IPS DF 4.7 (cell line): Measurements from ENCODE around the gene GLS2.
"Not testable (repeated sequence)": the region's sequence is repeated elsewhere in the genome, so short reads cannot be mapped to it uniquely, and the experiment has no call there.

ENCODE experiments used
- DNase-seq: peaks from one replicate; pipeline ENCODE4 v3.0.0-alpha.2; 2013; ENCODE audit warnings: low spot score; ENCODE audit errors: extremely low read depth

GLS2 gene

GRCh38 chr12:56493409-56494105 lies 5.6 kb upstream of the GLS2 start:
- not testable (repeated sequence) for DNase-seq

DNA sequence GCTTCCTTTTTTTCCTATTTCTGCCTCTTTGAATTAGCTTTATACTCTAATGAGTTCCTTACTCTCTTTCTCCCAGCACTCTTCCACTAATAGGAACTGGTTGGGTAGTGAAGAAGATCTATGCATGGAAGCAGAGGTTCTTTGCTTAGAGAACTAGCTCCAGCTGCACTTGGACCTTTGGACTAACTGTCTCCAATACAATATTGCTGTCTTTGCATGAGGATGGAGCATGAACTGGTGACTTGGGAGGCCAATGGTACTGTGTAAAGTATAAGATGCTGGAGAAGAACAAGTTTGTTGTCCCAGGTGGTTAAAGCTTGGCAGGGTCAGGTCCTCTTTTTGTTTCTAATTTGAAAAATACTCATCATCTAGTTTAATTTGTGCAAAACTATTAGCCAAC lies 2.4 kb upstream of the GLS2 start:
- DNase-seq, result no peak

DNA sequence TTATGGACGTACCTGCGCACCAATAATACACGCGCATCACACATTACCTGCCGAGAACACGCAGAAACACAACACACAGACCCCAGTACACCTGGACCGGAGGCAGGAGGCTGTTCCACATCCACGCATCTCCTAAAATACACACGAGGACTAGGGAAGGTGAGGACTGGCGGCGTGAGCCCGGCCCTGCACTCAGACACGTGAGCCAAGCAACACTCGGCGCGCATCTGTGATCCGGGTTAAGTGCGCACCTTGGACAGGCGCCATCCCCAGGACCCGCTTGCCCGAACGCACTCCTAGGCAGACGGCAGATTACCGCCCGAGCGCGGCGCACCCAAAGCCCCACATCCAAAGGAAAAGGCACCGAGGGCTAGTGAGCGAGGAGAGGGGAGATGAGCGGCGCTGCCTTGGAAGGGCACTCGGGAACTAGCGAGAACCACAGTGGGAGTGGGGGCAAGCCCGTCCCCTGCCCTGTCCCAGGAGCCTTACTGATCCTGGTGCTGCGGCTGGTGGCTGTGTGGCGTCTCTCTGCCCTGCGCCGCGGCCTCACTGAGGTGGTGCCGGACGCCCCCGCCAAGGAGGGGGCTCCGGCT lies 417 bp downstream of the GLS2 start:
- no peak for DNase-seq

- no peak for DNase-seq
These were observed 1.3 kb downstream of the GLS2 start for GRCh38 chr12:56486694-56487093.

- no peak for DNase-seq
These were observed 3.4 kb downstream of the GLS2 start for GRCh38 chr12:56484566-56484965.

DNA sequence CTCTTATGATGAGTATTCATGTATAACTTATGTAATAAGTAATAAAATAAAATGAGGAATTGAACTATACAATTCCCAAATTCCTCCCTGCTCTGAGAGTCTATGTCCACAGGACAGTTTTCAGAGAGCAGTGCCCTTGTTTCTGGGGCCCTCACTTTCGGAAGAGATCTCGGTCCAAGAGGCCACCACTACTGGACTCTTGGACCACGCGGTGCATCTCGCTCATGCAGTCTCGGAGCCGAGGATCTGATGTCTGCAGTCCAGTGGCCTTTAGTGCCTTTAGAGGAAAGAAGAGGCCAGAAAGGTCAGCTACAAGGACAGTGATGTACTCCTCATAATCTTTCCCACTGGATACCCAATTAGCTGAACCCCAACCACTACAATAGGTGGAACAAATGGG lies 8.3 kb downstream of the GLS2 start:
- DNase-seq, result no peak

DNA sequence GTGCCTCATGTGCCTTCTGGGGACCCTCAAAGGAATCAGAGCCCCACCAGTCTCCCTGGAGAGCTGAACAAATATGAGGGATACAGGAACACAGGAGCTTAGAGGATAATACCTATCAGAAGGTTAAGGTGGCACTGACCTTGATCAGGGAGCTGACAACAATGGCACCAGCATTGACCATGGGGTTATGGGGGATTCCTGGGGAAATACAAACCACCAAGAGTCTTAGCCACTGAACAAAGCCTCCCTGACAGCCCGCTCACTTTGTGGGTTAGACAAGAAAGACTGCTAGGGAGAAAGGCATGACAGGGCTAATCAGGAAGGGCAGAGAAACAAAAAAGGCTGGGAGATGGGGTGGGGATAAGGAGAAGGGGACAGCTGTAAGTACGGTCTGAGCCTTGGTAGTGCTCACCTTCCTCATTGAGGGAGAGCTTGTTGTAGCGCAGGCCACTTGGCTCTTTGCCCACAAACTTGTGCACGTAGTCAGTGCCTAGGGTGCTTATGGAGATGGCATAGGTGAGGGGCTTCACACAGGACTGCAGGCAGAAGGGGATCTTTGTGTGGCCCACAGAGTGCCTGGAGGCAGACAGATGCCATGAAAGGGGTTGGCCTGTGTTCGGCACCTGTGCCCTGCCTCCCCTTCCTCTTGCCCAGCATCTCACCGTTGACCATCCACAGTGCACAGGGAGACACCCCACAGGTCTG lies 10.3 kb downstream of the GLS2 start:
- DNase-seq, result no peak

DNA sequence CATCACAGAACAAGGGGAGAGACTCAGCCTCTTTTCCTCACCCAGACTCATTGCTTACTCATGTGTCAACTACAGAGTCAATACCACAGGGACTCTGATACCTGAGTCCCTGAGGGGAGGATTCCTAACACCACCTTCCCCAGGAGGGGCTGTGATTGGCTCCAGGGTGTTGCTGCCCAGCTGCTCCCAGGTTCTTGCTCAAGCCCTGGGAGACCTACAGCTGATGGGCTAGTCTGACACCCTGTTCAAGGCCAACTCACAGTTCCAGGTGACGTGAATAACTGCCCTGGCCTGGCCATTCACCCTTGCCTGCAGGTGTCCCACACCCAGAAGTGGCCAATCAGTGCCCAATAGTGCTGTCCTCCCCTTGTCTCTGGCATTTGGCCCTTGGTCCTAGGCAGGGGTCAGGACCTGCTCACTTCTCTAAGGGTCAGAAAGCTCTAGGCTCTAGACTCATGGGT lies 11.0 kb downstream of the GLS2 start:
- DNase-seq, result no peak

DNA sequence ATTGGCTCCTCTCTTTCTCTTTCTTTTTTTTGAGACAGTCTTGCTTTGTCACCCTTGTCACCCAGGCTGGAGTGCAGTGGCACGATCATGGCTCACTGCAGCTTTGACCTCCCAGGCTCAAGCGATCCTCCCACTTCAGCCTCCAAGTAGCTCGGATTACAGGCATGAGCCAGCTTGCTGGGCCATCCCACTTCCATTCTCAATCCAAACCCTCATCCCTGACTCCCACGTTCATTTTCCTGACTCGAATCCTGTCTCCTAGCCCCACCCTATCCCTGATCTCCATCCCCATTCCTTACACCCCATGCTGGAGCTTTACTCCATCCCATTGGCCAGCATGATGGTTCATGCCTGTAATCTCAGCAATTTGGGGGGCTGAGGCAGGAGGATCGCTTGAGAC lies 11.8 kb downstream of the GLS2 start:
- no peak for DNase-seq

DNA sequence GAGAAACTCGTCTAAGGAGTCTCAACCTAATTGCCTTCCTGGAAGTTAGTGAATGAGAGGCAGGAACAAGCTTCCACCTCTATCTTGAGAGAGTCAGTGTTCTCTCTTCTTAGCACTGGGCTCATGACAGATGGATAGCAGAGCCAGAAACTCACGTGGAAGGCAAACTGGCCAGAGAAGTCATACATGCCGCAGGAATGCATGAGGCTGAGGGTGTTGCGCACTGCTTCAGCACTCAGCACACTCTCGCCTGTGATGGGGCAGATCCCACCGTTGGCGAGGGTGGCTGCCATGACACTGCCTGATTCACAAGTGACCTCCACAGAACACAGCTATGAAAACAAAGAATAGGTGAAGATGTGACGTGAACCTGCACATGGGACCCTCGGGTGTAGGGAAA lies 13.6 kb downstream of the GLS2 start:
- no peak for DNase-seq

GRCh38 chr12:56469007-56469930 lies 18.7 kb downstream of the GLS2 start:
- no peak for DNase-seq

DNA sequence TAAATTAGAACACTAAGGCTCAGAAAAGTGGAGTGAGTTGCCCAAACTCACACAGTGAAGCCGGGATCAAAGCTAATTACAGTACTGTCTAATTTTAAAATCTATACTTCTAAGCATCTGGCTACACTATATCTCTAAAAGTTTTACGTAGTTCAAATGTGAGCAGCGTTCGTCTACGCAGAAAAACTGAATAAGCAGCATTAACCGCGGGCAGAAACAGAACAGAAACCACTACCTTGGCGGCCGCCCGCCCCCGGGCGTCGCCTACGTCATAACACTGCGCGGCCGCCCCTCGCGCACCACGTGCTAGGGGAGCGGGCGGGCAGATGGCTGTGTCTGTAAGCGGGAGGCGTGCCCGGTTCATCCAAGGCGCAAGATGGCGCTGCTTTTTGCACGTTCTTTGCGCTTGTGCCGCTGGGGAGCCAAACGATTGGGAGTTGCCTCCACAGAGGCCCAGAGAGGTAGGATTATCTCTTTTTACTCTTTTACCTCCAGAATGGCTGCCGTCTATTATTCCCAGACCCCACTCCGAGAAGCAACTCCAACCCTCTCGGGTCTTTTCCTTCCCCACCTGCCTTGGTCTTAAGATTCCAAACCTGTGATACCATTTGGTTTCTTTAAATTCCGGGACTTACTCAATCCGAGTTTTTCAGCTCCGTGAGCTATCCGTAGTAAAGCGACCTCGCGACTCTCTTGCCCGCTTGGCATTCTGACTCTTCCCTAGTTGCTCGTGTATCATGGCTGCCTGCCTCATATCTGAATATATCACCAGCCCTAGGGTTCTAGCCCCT lies 19.6 kb downstream of the GLS2 start, which contains the start of gene SPRYD4:
SPRYD4 (plus strand) TSS at position 363 of the 791 bp plus-strand sequence; CDS start at position 377, 14 bp downstream.
- DNase-seq, result no peak

GRCh38 chr12:56462565-56462964 lies 25.4 kb downstream of the GLS2 start:
- DNase-seq, result no peak

DNA sequence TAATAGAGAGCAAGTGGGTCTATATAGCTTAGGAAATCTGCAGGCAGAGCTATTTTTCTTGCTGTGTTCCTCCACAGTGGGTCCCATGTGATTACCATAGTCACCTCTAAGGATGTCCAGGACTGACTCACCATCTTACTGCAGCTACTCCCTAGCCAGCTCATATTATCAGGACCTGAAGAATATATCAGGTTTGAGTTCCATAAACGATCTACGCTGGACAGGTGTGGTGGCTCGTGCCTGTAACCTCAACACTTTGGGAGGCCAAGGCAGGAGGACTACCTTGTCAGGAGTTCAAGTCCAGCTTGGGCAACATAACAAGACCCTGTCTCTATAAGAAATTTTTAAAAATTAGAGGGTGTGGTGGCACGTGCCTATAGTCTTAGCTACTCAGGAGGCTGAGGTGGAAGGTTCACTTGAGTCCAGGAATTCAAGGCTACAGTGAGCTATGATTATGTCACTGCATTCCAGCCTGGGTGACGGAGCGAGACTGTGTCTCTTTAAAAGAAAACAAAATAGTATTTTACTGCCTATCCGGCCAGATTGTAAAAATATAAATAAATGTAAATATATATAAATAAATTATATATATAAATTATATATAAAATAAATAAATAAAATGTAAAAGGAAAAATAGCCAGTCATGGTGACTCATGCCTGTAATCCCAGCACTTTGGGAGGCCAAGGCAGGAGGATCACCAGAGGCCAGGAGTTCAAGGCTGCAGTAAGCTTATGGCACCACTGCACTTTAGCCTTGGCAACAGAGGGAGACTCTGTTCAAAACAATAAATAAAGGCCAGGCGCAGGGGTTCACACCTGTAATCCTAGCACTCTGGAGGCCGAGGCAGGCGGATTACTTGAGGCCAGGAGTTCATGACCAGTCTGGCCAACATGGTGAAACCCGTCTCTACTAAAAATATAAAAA lies 26.5 kb downstream of the GLS2 start:
- no peak for DNase-seq

DNA sequence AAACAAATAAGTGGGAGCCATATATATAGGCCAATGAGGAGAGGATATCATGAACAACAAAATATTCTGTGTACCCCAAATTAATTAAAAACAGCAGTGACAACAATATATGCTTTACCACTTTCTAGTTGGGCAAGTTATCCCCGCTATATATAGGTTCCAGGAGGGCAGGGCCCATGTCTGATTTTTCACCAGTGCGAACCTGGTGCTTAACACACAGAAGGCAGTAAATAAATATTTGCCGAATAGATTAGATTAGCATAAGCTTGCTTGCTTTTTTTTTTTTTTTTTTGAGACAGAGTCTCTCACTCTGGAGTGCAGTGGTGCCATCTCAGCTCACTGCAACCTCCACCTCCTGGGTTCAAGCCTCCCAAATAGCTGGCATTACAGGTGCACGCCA lies 30.1 kb downstream of the GLS2 start:
- DNase-seq, result no peak

DNA sequence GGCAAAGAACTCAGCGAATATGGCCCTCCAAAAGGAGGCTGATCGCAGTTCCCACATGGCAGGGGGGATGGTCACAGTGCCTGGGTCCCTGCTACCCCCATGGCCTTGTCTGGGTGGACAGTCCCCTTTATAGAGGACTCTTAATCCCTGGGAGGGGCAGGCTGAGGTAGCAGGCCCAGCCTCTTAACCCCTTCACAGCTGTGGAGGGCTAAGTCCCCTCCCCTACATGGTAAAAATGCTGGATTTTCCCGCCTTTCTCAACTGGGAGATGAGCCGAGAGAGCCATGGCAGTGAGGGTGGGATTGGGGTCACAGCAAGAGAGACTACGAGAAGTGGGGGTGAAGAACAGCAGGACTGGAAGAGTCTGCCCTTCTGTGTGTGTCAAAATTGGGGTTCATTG lies 33.4 kb downstream of the GLS2 start, which contains the start of gene MIP:
MIP (minus strand) TSS at position 101 of the 400 bp plus-strand sequence; CDS start at position 57, 44 bp downstream.
- DNase-seq, result no peak

DNA sequence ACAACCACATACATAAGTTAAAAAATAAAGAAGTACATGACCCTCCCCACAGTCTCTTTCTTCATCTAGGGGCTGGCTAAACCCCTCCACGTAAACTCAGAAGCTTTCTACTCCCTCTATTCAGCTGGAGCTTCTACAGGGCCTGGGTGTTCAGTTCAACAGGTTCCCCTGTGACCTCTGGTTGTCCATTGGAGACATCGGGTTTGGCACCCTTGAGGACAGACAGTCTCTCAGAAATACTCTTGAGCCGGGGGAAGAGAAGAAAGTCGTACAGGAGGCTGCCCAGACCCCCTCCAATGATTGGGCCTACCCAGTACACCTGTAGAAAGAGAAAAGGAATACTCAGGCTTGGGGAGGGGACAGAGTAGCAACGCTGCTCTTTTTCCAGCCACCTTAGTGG lies 36.8 kb downstream of the GLS2 start:
- no peak for DNase-seq

- DNase-seq, result no peak
These were observed 37.7 kb downstream of the GLS2 start for GRCh38 chr12:56450241-56450640.

- DNase-seq, result no peak
These were observed 38.4 kb downstream of the GLS2 start for GRCh38 chr12:56449622-56449984.
